AG04450 (cell line): ENCODE results near the gene ZNF99. TPM values are rescaled to one million over a fixed set of nuclear protein-coding genes. Genes with fewer than 3 reads are reported as not detected.

ENCODE experiments used
- CTCF ChIA-PET: fragments of 300-600, 350-600 bp; formaldehyde crosslinking; extraction: SDS; loops from one replicate; lab custom pipeline; 2022; ENCODE audit warnings: antibody characterized with exemption, inconsistent platforms; lab: Charles Lee
- POLR2A ChIA-PET: fragments of 350-600 bp; formaldehyde crosslinking; extraction: SDS; loops from one replicate; lab custom pipeline; 2021; ENCODE audit warnings: antibody characterized with exemption, inconsistent platforms; lab: Yijun Ruan, JAX
- DNase-seq: peaks from one replicate; pipeline ENCODE4 v3.0.0-alpha.2; 2011; ENCODE audit warnings: low read depth, low spot score
- H3K27ac ChIP-seq: one replicate; pipeline ENCODE4 v1.5.1; 2012; ENCODE audit warnings: low read depth, low read length, control low read depth
- H3K27me3 ChIP-seq: one replicate; pipeline ENCODE4 v1.6.0; 2012; ENCODE audit warnings: low read length; ENCODE audit not compliant: control insufficient read depth, insufficient read depth
- H3K4me3 ChIP-seq: 2 replicates; pipeline ENCODE4 v1.5.1; 2011; ENCODE audit warnings: mild to moderate bottlenecking, low read depth, low read length, control low read depth
- H3K9me3 ChIP-seq: 2 replicates; pipeline ENCODE4 v1.5.1; 2012; ENCODE audit warnings: low read length; ENCODE audit not compliant: control insufficient read depth, insufficient read depth
- CTCF ChIP-seq: IDR thresholded peaks from 2 replicates; pipeline ENCODE4 v1.5.1; 2011; ENCODE audit warnings: low read depth, low read length, control low read depth, inconsistent platforms
- polyA minus RNA-seq: library from RNA; depleted of rRNA, polyadenylated mRNA; stranded (reverse); fragments of >200 nt; gene quantifications from 2 replicates; pipeline ENCODE4 v1.2.3, GENCODE V29; 2011; rRNA and poly(A)+ RNA removed
- polyA plus RNA-seq: library from polyadenylated mRNA; depleted of rRNA; stranded (reverse); fragments of >200 nt; gene quantifications from 2 replicates; pipeline ENCODE4 v1.2.3, GENCODE V29; 2011; rRNA removed

ZNF99 gene
- polyA plus RNA-seq (not detected in 2 replicates), polyA minus RNA-seq (not detected in 2 replicates)

- ChIA-PET POLR2A (no interaction called here), CTCF (no interaction called here)
- no peak within 1 kb of the TSS for H3K4me3 ChIP-seq
- no peak for DNase-seq
- H3K27me3 ChIP-seq = no peaks in the 10 kb centered on the region
- no peak within 1 kb of the TSS for H3K27ac ChIP-seq
- peaks cover 35% of the 10 kb centered on the region for H3K9me3 ChIP-seq
- TF ChIP-seq CTCF = no peak
These were observed at the start of gene ZNF99 for GRCh38 chr19:22783651-22784410. ZNF99 (minus strand) TSS chr19:22784151; CDS start chr19:22784016, 135 bp downstream.

GRCh38 chr19:22832031-22832762, 48.2 kb upstream of the ZNF99 start, which contains the start of gene ZNF723:
ZNF723 (plus strand) TSS chr19:22832291; CDS start chr19:22832380, 89 bp downstream.
- no peak for DNase-seq
- Histone ChIP-seq H3K27ac (no peak within 1 kb of the TSS), H3K27me3 (no peaks in the 10 kb centered on the region), H3K9me3 (peaks cover 52% of the 10 kb centered on the region), H3K4me3 (no peak within 1 kb of the TSS)
- ChIA-PET POLR2A (no interaction called here), CTCF (no interaction called here)
- no peak for TF ChIP-seq CTCF

- Histone ChIP-seq H3K9me3 (peaks cover 50% of the 10 kb centered on the region), H3K27me3 (no peaks in the 10 kb centered on the region), H3K27ac (no peak overlapping the region), H3K4me3 (no peak overlapping the region)
- TF ChIP-seq CTCF = no peak
- ChIA-PET POLR2A (no interaction called here), CTCF (no interaction called here)
- no peak for DNase-seq
These were observed 47.3 kb upstream of the ZNF99 start for GRCh38 chr19:22831211-22831610.

GRCh38 chr19:22814124-22814523, 30.2 kb upstream of the ZNF99 start:
- POLR2A ChIA-PET = no interaction called here
- peaks cover 37% of the 10 kb centered on the region for H3K9me3 ChIP-seq
- H3K27ac ChIP-seq = no peak overlapping the region
- no peaks in the 10 kb centered on the region for H3K27me3 ChIP-seq
- H3K4me3 ChIP-seq = no peak overlapping the region
- CTCF ChIA-PET = no interaction called here
- TF ChIP-seq CTCF = no peak
- no peak for DNase-seq
